GM18499 (cell line): ENCODE measurements around the gene LILRB1.
"Not testable (repeated sequence)": the region's sequence is repeated elsewhere in the genome, so short reads cannot be mapped to it uniquely, and the experiment has no call there.

ENCODE experiments used
- ATAC-seq: cut with Tn5 transposase; IDR thresholded peaks from one replicate; pipeline ENCODE4 v1.9.1; 2021; ENCODE audit warnings: moderate number of reproducible peaks; ENCODE audit not compliant: insufficient read depth, unreplicated experiment

Gene LILRB1

DNA sequence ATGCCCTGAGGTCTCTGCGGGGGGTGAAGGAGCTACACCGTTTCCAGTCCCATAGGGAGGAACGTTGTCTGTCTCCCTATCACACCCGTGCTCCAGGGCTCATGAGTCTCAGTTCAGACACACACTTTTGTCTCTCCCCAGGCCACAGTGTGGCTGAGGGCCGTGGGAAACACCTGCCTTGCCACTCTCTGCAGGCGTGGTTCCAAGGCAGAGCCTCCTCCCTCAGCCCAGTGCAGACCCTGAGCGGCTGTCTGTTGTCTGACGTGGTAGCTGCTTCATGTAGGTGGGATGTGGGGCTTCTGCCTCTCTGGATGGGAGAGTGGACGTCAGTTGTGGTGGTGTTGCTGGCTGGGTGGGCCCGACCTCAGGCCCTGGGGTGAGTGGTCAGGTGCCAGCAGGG, 6.0 kb upstream of the LILRB1 start:
- not testable (repeated sequence) for ATAC-seq

- not testable (repeated sequence) for ATAC-seq
Observed at GRCh38 chr19:54624934-54625730, 5.2 kb upstream of the LILRB1 start.

DNA sequence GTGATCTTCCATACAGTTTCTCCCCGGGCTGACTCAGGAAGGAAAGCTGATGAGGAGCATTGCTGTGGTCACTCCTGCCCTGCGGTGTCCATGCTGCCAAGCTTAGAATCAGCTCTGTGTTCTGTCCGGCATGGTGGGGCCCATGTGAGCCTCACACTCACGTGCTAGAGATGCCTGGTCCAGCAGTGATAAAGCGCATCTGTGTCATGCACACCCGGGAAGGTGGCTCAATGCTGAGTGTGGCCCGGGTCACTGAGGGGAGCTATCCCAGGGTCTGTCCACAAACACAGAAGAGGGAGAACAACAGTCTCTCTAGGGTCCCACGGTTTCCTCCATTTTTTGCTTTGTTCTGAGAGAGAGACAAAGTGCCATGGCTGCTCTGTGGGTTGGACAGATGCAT, 3.5 kb upstream of the LILRB1 start:
- no peak for ATAC-seq

DNA sequence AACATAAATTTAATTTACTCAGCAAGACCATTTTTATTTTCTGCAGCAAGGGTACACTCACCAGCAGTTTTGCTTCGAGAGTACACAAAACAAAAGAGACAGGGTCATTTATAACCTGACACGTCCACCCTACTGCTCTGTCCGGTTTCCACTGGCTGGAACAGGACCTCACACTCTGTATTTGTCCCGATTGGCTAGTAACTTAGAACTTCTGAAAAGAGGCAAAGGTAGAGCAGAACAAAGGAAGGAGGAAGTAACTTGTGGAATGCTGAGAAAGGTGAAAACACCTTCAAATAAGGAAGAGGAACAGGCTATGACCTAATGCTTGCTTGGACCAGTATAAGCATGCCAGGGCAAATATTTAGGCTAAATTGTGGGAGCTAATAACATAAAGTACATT, 2.4 kb upstream of the LILRB1 start:
- not testable (repeated sequence) for ATAC-seq

DNA sequence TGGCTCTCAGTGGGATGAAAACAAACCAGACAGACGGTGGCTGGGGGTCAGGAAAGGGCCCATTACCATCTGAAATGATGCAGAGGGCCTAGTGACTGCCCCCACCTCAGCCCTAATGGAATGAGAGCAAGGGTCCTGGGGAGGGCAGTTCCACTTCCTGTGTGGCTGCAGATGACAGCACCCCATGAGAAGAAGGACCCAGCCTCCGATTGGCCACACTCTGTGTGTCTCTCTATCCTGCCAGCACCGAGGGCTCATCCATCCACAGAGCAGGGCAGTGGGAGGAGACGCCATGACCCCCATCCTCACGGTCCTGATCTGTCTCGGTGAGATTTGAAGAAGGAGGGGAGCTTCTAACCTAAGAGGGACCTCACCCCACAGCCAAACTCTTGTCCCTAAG, 498 bp downstream of the LILRB1 start:
- no peak for ATAC-seq

- not testable (repeated sequence) for ATAC-seq
Observed at GRCh38 chr19:54631489-54632337, 1.4 kb downstream of the LILRB1 start.

DNA sequence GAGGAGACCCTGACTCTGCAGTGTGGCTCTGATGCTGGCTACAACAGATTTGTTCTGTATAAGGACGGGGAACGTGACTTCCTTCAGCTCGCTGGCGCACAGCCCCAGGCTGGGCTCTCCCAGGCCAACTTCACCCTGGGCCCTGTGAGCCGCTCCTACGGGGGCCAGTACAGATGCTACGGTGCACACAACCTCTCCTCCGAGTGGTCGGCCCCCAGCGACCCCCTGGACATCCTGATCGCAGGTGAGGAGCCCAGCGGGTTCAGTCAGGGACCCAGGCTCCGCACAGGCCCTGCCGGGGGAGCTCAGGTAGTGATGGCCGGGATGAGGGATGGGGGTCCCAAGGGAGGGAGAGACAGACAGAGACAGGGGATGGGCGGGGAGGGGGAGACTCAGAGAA, 2.2 kb downstream of the LILRB1 start:
- not testable (repeated sequence) for ATAC-seq

DNA sequence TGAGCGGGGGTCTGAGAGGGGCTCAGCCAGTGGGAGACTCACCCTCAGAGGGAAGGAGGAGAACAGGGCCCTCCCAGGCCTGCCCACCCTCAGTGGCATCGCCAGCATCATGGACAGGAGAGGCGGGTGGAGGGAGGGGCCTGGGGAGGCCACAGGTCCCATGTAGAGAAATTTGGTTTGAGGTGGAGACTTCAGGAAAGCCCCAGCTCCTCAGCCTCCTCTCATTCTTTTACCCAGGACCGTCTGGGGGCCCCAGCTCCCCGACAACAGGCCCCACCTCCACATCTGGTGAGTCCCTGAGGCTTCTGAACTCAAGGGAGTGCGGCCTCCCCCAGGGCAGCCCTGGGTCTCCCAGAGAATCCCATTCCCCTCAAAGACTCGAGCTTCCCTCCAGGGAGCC, 3.1 kb downstream of the LILRB1 start:
- no peak for ATAC-seq

GRCh38 chr19:54636081-54636480, 5.8 kb downstream of the LILRB1 start:
- ATAC-seq: not testable (repeated sequence)

DNA sequence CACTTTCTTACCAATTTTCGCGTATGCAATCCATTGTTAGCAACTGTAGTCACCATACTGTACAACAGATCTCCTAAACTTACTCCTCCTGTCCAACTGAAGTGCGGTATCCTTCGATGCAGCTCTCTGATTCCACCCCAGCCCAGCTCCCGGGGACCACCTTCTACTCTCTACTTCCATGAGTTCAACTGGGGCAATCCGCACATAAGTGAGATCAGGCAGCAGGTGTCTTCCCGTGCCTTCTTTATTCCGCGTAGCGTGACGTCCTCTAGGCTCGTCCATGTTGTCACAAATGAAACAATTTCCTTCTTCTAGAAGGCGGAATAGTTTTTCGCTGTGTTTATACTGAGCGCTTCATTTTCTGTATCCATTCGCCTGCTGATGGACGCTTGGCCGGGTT, 8.4 kb downstream of the LILRB1 start:
- no peak for ATAC-seq

- ATAC-seq: not testable (repeated sequence)
Observed at GRCh38 chr19:54642953-54643352, 12.7 kb downstream of the LILRB1 start.

- not testable (repeated sequence) for ATAC-seq
Observed at GRCh38 chr19:54643583-54643982, 13.3 kb downstream of the LILRB1 start.

DNA sequence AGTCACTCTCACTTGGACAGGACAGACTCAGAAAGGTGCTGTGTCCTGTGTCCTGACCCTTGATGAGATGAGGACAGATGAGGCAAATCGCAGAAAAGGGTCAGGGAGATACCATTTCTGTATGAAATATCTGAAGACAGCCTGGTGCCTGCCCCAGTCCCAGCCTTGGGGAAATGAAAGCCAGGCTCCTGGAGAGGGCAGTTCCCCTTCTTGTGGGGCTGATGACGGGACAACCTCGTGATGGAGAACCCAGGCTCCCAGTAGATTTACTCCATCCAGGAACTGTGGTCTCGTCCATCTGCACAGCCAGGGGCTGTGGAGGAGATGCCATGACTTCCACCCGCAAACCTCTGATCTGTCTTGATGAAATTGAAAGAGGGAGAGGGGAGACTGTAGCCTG, 13.8 kb downstream of the LILRB1 start:
- no peak for ATAC-seq

DNA sequence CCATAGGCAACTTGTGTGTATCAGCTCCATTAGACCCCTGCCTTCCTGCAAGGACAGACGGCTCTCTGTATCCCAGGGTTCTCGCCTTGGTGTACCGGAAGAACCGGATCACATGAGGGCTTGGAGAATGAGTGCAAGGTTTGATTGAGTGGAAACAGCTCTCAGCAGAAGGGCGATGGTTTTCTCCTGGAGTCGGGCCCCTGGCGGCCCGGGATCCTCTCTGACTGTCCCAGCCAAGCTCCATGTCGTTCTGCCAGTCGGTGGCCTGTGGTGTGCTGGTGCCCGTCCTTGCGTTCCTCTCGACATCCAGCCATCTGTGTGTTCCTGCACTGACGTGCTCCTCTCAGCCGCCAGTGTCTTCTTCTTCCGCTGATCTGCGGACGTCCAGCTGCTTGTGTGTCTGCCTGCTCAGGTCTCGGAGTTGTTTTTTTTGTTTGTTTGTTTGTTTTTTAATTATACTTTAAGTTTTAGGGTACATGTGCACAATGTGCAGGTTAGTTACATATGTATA, 16.1 kb downstream of the LILRB1 start:
- no peak for ATAC-seq

DNA sequence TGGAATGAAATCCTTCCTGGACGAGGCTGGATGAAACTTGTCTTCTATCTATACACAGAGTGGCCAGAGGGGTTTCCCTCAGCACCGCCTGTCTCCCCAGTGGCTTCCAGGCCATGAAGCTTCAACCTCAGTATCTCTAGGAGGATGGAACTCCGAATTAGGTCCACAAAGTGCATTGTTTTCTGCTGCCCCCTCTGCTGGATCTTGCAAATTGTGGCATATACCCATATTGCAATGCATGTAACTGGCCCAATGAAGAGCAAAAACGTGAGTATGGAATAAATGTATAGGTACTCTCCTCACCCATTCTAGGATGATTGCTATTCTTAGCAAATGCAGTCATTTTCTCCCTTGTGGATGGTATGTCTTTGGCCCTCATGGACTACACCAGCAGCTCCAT, 17.8 kb downstream of the LILRB1 start:
- no peak for ATAC-seq

GRCh38 chr19:54650108-54650655, 19.9 kb downstream of the LILRB1 start:
- ATAC-seq: no peak

- no peak for ATAC-seq
Observed at GRCh38 chr19:54653181-54653809, 23.0 kb downstream of the LILRB1 start.

DNA sequence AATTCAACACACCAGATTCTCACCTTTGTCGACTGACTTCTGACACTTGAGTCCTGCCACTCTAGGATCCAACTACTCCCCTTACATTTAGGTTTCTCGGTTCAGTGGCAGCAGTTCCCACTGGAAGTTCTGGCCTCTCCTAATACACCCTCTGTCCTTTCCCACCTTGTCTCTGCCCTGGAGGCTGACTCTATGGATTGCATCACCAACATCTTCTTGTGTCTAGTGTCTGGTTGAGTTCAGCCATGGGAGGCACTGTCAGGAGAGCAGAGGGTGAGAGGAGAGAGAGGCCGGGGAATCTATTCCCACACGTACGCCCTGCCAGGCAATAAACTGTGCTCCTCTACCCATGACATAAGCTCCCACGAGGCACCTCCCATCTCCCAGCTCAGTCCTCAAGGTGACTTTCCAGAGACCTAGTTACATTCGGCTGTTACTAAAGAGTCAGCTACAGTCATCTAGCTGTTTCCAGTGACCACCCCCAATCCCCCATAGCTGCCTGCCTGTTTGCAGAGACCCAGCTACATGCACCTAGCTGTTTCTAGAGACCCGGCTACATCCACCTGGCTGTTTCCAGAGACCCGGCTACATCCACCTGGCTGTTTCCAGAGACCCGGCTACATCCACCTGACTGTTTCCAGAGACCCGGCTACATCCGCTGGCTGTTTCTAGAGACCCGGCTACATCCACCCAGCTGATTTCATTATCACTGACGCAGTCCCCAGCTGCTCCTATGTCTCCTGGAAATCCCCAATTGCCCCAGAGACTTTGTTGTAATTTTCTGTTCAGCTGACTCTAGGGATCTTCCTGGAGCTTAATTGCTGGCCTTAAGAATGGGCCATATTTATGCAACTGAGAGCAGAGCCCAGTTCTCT, 24.4 kb downstream of the LILRB1 start:
- ATAC-seq: no peak

DNA sequence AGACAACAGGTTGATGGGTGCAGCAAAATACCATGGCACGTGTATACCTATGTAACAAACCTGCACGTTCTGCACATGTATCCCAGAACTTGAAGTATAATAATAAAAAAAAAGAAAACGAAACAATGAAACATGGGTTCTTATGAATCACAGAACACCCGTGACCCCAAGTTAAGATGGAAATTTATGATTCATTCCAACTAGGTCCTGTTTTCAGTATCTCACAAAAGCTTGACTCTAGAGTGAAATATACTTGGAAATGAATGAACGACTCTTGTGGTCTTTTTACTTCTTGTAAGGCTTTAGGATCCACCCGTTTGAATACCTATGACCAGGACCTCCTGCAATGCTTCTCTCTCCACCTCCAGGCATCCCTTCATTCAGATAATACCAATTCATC, 29.0 kb downstream of the LILRB1 start:
- ATAC-seq: no peak

GRCh38 chr19:54660306-54660705, 30.0 kb downstream of the LILRB1 start:
- ATAC-seq: no peak
